Activated naive CD4-positive, alpha-beta T cell treated with anti-CD3 and anti-CD28 coated beads, Interleukin-2, amount 10 ng/mL, durations not matched to agents 7 days and 5 days (primary cell): ENCODE data around the gene DAZ1.
"Not testable (repeated sequence)": the region's sequence is repeated elsewhere in the genome, so short reads cannot be mapped to it uniquely, and the experiment has no call there.

Experiments
- CTCF ChIA-PET: fragments of 350-600 bp; sonication (Branson Sonifier 250); formaldehyde crosslinking; loops from one replicate; lab custom pipeline; 2021; ENCODE audit warnings: antibody characterized with exemption; lab: Charles Lee
- DNase-seq: peaks from one replicate; pipeline ENCODE4 v3.0.0-alpha.2; 2020
- H3K27ac Mint-ChIP-seq: one replicate; pipeline ENCODE4 v1.8.0; 2021; ENCODE audit warnings: mild to moderate bottlenecking, moderate library complexity, mixed read lengths
- H3K27me3 Mint-ChIP-seq: one replicate; pipeline ENCODE4 v1.8.0; 2021; ENCODE audit warnings: mild to moderate bottlenecking, mixed read lengths
- H3K36me3 Mint-ChIP-seq: one replicate; pipeline ENCODE4 v1.8.0; 2021; ENCODE audit warnings: mixed read lengths
- H3K4me1 Mint-ChIP-seq: one replicate; pipeline ENCODE4 v1.8.0; 2021; ENCODE audit warnings: mixed read lengths
- H3K4me3 Mint-ChIP-seq: one replicate; pipeline ENCODE4 v1.8.0; 2021; ENCODE audit warnings: mild to moderate bottlenecking, moderate library complexity, mixed read lengths
- H3K9me3 Mint-ChIP-seq: one replicate; pipeline ENCODE4 v1.8.0; 2021; ENCODE audit warnings: mixed read lengths

The DAZ1 gene

GRCh38 chrY:23198908-23199307, at the start of gene DAZ1:
Gene DAZ1, minus strand, starts transcription at chrY:23199008. Its CDS starts 208 bp downstream, at chrY:23198800.
- H3K4me1 Mint-ChIP-seq, H3K36me3 Mint-ChIP-seq, H3K9me3 Mint-ChIP-seq, H3K4me3 Mint-ChIP-seq, CTCF ChIA-PET, H3K27me3 Mint-ChIP-seq, H3K27ac Mint-ChIP-seq, DNase-seq: not testable (repeated sequence)

GRCh38 chrY:23219233-23219632, 20.4 kb upstream of the DAZ1 start, which contains the start of gene DAZ2:
Gene DAZ2, plus strand, starts transcription at chrY:23219533. Its CDS starts 208 bp downstream, at chrY:23219741.
- CTCF ChIA-PET, H3K36me3 Mint-ChIP-seq, DNase-seq, H3K9me3 Mint-ChIP-seq, H3K4me1 Mint-ChIP-seq, H3K27ac Mint-ChIP-seq, H3K4me3 Mint-ChIP-seq, H3K27me3 Mint-ChIP-seq: not testable (repeated sequence)

- CTCF ChIA-PET, result not testable (repeated sequence)
Measured at GRCh38 chrY:23210681-23211080, 11.9 kb upstream of the DAZ1 start.

GRCh38 chrY:23209802-23210495, 11.1 kb upstream of the DAZ1 start:
- H3K4me3 Mint-ChIP-seq, H3K4me1 Mint-ChIP-seq, H3K27me3 Mint-ChIP-seq, CTCF ChIA-PET, H3K27ac Mint-ChIP-seq, H3K9me3 Mint-ChIP-seq, DNase-seq, H3K36me3 Mint-ChIP-seq: not testable (repeated sequence)

More at GRCh38 chrY:23210681-23211080, 11.9 kb upstream of the DAZ1 start:
- H3K9me3 Mint-ChIP-seq, H3K27me3 Mint-ChIP-seq, H3K36me3 Mint-ChIP-seq, DNase-seq, H3K27ac Mint-ChIP-seq, H3K4me1 Mint-ChIP-seq, H3K4me3 Mint-ChIP-seq: not testable (repeated sequence)

- H3K9me3 Mint-ChIP-seq, H3K27ac Mint-ChIP-seq, H3K27me3 Mint-ChIP-seq, H3K4me1 Mint-ChIP-seq, H3K4me3 Mint-ChIP-seq, CTCF ChIA-PET, H3K36me3 Mint-ChIP-seq, DNase-seq: not testable (repeated sequence)
Measured at GRCh38 chrY:23207455-23207854, 8.6 kb upstream of the DAZ1 start.
